HL-60 (cell line): Measurements from ENCODE around the gene COPZ1.

Experiments used
- CTCF ChIP-seq: IDR thresholded peaks from one replicate; pipeline ENCODE4 v1.5.1; 2011; ENCODE audit warnings: low read length, control low read depth, inconsistent platforms; ENCODE audit not compliant: insufficient read depth
- GABPA ChIP-seq: IDR thresholded peaks from 2 replicates; pipeline ENCODE4 v1.6.1; 2012; ENCODE audit warnings: low read depth

GRCh38 chr12:54341378-54342300 lies 16.7 kb downstream of the COPZ1 start:
- TF ChIP-seq CTCF (no peak), GABPA (no peak)
